ENCODE data around the gene TEX10. TPM values are rescaled to one million over a fixed set of nuclear protein-coding genes. Genes with fewer than 3 reads are reported as not detected.

TEX10 gene
- total and polyA plus RNA-seq, 7 donors = 3.2 to 19.6 (median 15.0) TPM

DNA sequence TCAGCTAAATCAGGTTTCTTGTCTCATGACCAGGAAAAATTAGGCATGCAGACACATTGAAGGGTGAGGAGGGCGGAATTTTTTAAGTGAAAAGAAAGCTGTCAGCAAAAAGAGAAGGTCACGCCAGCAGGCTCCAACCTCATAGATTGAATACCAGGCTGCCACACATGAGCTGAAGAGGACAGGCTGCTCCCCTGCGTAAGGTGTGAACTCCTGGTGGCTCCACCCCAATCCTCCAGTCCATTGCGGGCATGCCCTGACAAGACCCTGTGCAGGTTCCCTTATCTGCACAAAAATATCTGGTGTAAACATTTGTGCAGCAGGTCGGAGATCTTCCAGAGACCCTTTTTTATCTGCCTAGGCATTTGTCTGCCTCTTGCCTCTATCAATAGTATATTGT, 22.9 kb upstream of the TEX10 start:
- DNase-seq = no peak
- H3K27ac ChIP-seq = no peak overlapping the region
- H3K36me3 ChIP-seq = no peaks in the 10 kb centered on the region
- H3K9me3 ChIP-seq = no peaks in the 10 kb centered on the region
- H3K4me1 ChIP-seq = no peaks in the 10 kb centered on the region
- no peak for TF ChIP-seq POLR2AphosphoS5 (IDR thresholded peaks at IDR 0.05)
- WGBS, 2 donors = 94 to 95% methylated on average over 5 of the region's 5 CpGs
- H3K4me3 ChIP-seq = no peak overlapping the region
- intact Hi-C loops (cut with DNase I) = no loop called here
- no peaks in the 10 kb centered on the region for H3K27me3 ChIP-seq

DNA sequence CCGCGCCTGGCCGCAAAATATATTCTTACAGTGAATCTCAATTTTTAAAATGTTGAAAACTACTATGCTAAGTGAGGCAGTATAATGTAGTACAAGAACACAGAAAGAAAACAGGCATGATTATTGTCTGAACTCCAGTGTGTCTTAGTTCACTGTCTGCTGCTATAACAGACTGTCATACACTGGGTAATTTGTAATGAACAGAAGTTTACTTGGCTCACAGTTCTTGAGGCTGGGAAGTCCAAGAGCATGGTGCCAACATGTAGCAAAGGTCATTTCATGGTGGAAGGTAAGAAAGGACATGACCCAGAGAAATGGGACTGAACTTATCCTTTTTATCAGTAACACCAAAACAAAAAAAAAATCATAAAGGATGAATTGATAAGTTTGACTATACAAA, 19.9 kb upstream of the TEX10 start:
- intact Hi-C loops (cut with DNase I) = no loop called here
- Histone ChIP-seq H3K9me3 (no peaks in the 10 kb centered on the region), H3K36me3 (no peaks in the 10 kb centered on the region), H3K4me3 (no peak overlapping the region), H3K4me1 (no peaks in the 10 kb centered on the region), H3K27ac (no peak overlapping the region), H3K27me3 (no peaks in the 10 kb centered on the region)
- WGBS, 2 donors = 97 to 98% methylated on average over 3 of the region's 3 CpGs
- no peak for DNase-seq
- no peak for TF ChIP-seq POLR2A (IDR thresholded peaks at IDR 0.05)
- no peak for TF ChIP-seq EP300 (IDR thresholded peaks at IDR 0.05)
- TF ChIP-seq, protein P1, sequence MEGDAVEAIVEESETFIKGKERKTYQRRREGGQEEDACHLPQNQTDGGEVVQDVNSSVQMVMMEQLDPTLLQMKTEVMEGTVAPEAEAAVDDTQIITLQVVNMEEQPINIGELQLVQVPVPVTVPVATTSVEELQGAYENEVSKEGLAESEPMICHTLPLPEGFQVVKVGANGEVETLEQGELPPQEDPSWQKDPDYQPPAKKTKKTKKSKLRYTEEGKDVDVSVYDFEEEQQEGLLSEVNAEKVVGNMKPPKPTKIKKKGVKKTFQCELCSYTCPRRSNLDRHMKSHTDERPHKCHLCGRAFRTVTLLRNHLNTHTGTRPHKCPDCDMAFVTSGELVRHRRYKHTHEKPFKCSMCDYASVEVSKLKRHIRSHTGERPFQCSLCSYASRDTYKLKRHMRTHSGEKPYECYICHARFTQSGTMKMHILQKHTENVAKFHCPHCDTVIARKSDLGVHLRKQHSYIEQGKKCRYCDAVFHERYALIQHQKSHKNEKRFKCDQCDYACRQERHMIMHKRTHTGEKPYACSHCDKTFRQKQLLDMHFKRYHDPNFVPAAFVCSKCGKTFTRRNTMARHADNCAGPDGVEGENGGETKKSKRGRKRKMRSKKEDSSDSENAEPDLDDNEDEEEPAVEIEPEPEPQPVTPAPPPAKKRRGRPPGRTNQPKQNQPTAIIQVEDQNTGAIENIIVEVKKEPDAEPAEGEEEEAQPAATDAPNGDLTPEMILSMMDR (IDR thresholded peaks at IDR 0.05) = no peak
- no peak for TF ChIP-seq POLR2AphosphoS5 (IDR thresholded peaks at IDR 0.05)

DNA sequence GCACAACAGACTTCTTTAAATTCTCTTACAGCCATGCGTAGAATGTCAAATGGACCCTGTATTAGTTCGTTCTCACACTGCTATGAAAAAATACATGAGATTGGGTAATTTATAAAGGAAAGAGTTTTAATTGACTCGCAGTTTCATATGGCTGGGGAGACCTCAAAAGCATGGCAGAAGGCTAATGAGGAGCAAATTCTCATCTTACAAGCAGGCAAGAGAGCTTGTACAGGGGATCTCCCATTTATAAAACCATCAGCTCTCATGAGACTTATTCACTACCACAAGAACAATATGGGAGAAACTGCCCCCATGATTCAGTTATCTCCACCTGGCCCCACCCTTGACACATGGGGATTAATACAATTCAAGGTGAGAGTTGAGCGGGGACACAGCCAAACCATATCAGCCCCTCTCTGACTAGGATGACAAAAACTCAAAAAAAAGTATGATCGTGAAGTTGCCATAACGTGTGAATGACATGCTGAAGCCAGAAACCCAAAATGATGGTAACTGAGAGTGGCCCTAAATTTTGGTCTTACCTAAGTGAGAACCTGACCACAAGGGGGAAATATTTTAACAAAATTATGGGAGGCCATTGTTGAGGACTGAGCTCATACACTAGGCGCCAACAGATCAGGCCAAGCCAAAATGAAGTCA, 17.5 kb upstream of the TEX10 start:
- no peak overlapping the region for H3K4me3 ChIP-seq
- TF ChIP-seq, protein P1 (IDR thresholded peaks at IDR 0.05) = no peak
- TF ChIP-seq POLR2A (IDR thresholded peaks at IDR 0.05) = no peak
- TF ChIP-seq POLR2AphosphoS5 (IDR thresholded peaks at IDR 0.05) = no peak
- no peak for TF ChIP-seq EP300 (IDR thresholded peaks at IDR 0.05)
- no peaks in the 10 kb centered on the region for H3K36me3 ChIP-seq
- intact Hi-C loops (cut with DNase I) = no loop called here
- no peaks in the 10 kb centered on the region for H3K4me1 ChIP-seq
- no peak for DNase-seq
- WGBS, 2 donors = 96% methylated on average over 7 of the region's 7 CpGs
- H3K27ac ChIP-seq = no peak overlapping the region
- H3K9me3 ChIP-seq = no peaks in the 10 kb centered on the region
- H3K27me3 ChIP-seq = no peaks in the 10 kb centered on the region

DNA sequence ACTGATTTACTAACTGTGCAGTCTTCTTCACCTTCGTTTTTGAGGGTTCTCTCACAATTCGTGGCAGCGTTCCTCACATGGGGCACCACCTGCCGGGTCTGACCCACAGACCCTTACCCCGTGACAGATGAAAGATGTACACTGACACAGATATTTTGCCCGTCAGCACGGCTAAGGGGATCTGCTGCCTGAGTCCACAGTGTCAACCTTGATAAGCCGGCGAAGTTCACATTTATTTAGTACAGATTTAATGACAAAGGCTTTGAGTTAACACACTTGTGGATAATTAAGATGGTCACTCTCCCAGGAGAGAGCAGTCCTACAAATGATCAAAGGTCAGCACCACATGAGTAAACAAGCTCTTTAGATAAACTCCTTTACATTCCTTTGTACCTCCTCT, 15.9 kb upstream of the TEX10 start:
- intact Hi-C loops (cut with DNase I) = no loop called here

DNA sequence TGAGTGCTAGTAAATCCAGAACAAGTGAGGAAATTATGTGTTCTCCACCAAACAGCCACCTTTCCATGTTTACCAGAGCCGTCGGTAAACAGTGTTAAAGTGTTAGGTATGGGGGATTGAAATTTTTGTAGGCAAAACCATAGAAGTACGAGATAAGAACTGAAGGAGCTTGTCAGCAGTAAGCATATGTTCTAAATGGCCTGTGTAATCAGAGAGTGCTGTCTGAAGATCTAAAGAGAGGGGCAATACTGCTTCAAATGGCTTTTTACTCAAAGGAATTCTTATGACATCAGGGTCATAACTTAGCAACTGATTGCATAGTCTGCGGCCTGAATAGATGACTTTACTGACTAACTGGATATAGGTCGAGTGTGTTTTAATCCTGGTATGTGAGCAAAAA, 13.4 kb upstream of the TEX10 start:
- TF ChIP-seq EP300 (IDR thresholded peaks at IDR 0.05) = no peak
- TF ChIP-seq POLR2A (IDR thresholded peaks at IDR 0.05) = no peak
- TF ChIP-seq POLR2AphosphoS5 (IDR thresholded peaks at IDR 0.05) = no peak
- TF ChIP-seq, protein P1 (IDR thresholded peaks at IDR 0.05) = no peak
- no peak for DNase-seq
- WGBS, 2 donors = 84 to 85% methylated on average over 5 of the region's 5 CpGs
- no peaks in the 10 kb centered on the region for H3K4me1 ChIP-seq
- no peaks in the 10 kb centered on the region for H3K9me3 ChIP-seq
- H3K36me3 ChIP-seq = no peaks in the 10 kb centered on the region
- no peak overlapping the region for H3K27ac ChIP-seq
- intact Hi-C loops (cut with DNase I) = no loop called here
- H3K27me3 ChIP-seq = no peaks in the 10 kb centered on the region
- no peak overlapping the region for H3K4me3 ChIP-seq

More for the DNA sequence above, 15.9 kb upstream of the TEX10 start:
- no peaks in the 10 kb centered on the region for H3K4me1 ChIP-seq
- WGBS, 2 donors = 82 to 97% methylated on average over 9 of the region's 9 CpGs
- no peaks in the 10 kb centered on the region for H3K27me3 ChIP-seq
- DNase-seq = no peak
- no peak overlapping the region for H3K4me3 ChIP-seq
- no peak overlapping the region for H3K27ac ChIP-seq
- TF ChIP-seq POLR2AphosphoS5 (IDR thresholded peaks at IDR 0.05) (no peak), EP300 (IDR thresholded peaks at IDR 0.05) (no peak), POLR2A (IDR thresholded peaks at IDR 0.05) (no peak)
- TF ChIP-seq, protein P1 (IDR thresholded peaks at IDR 0.05) = no peak
- no peaks in the 10 kb centered on the region for H3K9me3 ChIP-seq
- no peaks in the 10 kb centered on the region for H3K36me3 ChIP-seq

All from sigmoid colon (tissue), 7 donors.